Measurements from ENCODE around the gene RYR3.
"Not testable (repeated sequence)": the region's sequence is repeated elsewhere in the genome, so short reads cannot be mapped to it uniquely, and the experiment has no call there.

RYR3 gene

GRCh38 chr15:33773969-33774368, 463.2 kb downstream of the RYR3 start:
- no peak for DNase-seq (ENCODE audit: low read depth)

- no peak for DNase-seq (ENCODE audit: low read depth)
Measured at GRCh38 chr15:33778852-33779251, 468.1 kb downstream of the RYR3 start.

GRCh38 chr15:33780011-33780768, 469.4 kb downstream of the RYR3 start:
- no peak for DNase-seq (ENCODE audit: low read depth)

- DNase-seq (ENCODE audit: low read depth), result no peak
Measured at GRCh38 chr15:33782966-33783365, 472.2 kb downstream of the RYR3 start.

GRCh38 chr15:33785366-33785765, 474.6 kb downstream of the RYR3 start:
- no peak for DNase-seq (ENCODE audit: low read depth)

- peak; percentile 75 for DNase-seq (ENCODE audit: low read depth)
Measured at GRCh38 chr15:33788906-33789540, 478.3 kb downstream of the RYR3 start.

- DNase-seq (ENCODE audit: low read depth), result no peak
Measured at GRCh38 chr15:33794453-33794852, 483.7 kb downstream of the RYR3 start.

GRCh38 chr15:33795070-33795469, 484.3 kb downstream of the RYR3 start:
- DNase-seq (ENCODE audit: low read depth), result no peak

GRCh38 chr15:33797651-33798050, 486.9 kb downstream of the RYR3 start:
- DNase-seq (ENCODE audit: low read depth), result no peak

- DNase-seq (ENCODE audit: low read depth), result peak; percentile 13
Measured at GRCh38 chr15:33801954-33802353, 491.2 kb downstream of the RYR3 start.

- no peak for DNase-seq (ENCODE audit: low read depth)
Measured at GRCh38 chr15:33807665-33808064, 496.9 kb downstream of the RYR3 start.

- no peak for DNase-seq (ENCODE audit: low read depth)
Measured at GRCh38 chr15:33808720-33809457, 498.1 kb downstream of the RYR3 start.

GRCh38 chr15:33810073-33810595, 499.4 kb downstream of the RYR3 start:
- no peak for DNase-seq (ENCODE audit: low read depth)

GRCh38 chr15:33810806-33811205, 500.0 kb downstream of the RYR3 start:
- DNase-seq (ENCODE audit: low read depth), result no peak

- no peak for DNase-seq (ENCODE audit: low read depth)
Measured at GRCh38 chr15:33813891-33814290, 503.1 kb downstream of the RYR3 start.

GRCh38 chr15:33819499-33819898, 508.7 kb downstream of the RYR3 start:
- not testable (repeated sequence) for DNase-seq (ENCODE audit: low read depth)

GRCh38 chr15:33822479-33822878, 511.7 kb downstream of the RYR3 start:
- no peak for DNase-seq (ENCODE audit: low read depth)

GRCh38 chr15:33823119-33823518, 512.4 kb downstream of the RYR3 start:
- DNase-seq (ENCODE audit: low read depth), result no peak

- DNase-seq (ENCODE audit: low read depth), result no peak
Measured at GRCh38 chr15:33825453-33825852, 514.7 kb downstream of the RYR3 start.

GRCh38 chr15:33826201-33826600, 515.4 kb downstream of the RYR3 start:
- no peak for DNase-seq (ENCODE audit: low read depth)

GRCh38 chr15:33830351-33830750, 519.6 kb downstream of the RYR3 start:
- no peak for DNase-seq (ENCODE audit: low read depth)

- no peak for DNase-seq (ENCODE audit: low read depth)
Measured at GRCh38 chr15:33831646-33832045, 520.9 kb downstream of the RYR3 start.
